GM18909 (cell line): Measurements from ENCODE around the gene LEMD1.

Source experiments
- ATAC-seq: cut with Tn5 transposase; IDR thresholded peaks from one replicate; pipeline ENCODE4 v1.9.1; 2021; ENCODE audit warnings: mild to moderate bottlenecking; ENCODE audit not compliant: unreplicated experiment, poor library complexity

The LEMD1 gene

DNA sequence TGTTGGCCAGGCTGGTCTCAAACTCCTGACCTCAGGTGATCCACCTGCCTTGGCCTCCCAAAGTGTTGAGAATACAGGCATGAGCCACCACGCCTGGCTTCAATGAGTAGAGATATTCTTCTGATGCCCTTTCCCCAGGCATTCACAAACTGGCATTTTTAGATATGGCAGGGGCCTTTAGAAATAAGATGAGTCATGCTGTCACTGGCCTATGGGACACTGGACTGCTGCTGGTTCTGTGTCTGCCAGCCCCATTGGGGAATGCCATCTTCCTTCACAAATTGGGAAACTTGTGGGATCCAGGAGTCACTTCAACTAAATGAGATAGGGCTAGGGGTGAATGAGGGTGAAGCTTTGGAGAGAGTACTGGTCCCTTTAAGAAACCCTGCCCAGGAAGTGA, 81.2 kb downstream of the LEMD1 start:
- no peak for ATAC-seq

DNA sequence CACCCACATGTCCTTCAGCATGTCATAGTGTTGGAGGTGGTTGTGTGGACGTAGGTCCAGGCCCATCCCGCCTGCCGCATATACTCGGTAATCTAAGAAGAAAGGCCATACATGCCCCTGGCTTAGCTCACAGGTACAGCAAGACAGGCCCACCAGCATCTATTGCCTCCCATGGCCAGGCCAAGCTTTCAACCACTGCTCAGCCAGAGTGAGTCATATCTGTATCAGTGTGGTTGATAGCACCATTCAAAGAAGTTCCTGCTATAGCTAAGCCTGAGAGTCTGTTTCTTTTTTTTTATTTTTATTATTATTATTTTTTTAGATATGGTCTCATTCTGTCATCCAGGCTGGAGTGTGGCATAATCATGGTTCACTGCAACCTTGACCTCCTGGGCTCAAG, 82.1 kb downstream of the LEMD1 start:
- ATAC-seq = no peak

DNA sequence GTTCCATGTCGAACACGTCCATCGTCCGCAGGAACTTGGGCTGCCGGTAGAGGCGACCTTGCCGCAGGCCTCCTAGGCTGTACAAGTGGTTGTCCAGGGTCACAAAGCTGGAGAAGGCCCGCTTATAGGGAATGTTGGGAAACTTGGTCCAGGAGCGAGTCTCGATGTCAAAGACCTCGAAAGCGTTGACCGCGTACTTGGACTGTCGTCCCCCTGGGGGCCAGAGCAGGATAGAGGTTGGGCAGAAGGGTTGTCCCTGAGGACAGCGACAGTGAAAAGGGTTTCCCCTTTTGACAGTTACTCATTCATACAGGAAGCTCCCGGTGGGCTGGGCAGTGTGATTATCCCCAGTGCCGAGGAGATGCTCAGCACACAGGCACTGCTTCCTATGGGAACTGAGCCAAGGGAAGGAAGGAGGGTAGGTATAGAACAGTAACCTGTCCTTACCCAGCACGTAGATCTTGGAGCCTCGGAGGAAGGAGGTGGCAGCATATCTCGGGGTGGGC, 82.6 kb downstream of the LEMD1 start:
- no peak for ATAC-seq

DNA sequence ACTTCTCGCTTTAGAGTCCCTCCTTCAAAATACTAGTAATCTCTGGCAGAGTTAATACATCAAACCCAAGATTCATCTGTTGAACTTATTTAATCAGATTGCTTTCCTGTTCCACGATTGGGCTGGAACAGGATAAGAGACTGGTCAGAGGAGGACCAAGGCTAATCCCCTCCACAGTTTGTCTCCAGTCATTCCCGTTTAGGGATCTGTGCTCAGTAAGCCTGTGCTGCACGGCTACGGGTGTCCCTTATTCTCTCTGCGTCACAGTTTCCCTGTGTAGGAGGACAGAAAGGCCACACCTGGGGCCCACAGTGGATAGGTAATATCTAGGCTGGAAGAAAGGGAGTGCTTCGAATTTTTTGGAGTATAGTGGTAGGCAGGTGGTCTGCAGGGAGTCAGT, 83.8 kb downstream of the LEMD1 start:
- ATAC-seq = no peak

DNA sequence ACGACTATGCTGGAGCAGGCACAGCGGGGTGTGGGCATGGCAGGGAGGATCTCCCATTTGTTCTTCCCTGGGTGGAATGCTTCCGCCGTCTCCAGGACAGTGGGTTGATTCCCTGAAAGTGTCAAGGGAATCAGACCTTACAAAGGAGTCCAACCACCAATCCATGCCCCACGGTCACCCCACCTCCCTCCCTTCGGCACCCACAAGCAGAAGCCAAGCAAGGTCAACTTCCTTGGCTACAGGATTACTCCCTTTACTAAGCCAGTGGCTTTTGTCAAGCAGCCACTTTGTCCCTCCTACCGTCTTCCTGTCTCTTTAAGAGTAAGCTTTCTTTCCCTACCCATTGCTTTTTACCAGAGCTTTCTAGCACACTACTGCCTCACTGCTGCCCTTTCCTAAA, 84.4 kb downstream of the LEMD1 start:
- no peak for ATAC-seq

DNA sequence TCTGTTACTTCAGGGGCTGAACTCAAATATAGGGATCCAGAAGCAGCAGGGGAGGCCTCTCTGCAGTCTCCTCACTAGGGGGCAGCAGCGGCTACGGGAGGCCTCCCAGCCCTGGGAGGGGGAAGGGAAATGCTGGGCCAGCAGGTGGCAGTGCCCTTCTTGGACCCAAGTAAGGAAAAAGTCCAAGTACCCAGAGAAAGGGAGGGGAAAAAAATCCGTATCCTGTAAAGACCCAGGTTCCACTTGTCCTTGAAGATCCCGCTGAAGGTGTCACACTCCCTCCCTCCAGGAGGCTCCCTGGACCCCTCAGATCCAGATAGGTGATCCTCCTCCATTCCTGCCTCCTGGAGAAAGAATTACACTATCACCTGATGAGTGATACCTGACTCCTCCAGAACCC, 86.2 kb downstream of the LEMD1 start:
- no peak for ATAC-seq

DNA sequence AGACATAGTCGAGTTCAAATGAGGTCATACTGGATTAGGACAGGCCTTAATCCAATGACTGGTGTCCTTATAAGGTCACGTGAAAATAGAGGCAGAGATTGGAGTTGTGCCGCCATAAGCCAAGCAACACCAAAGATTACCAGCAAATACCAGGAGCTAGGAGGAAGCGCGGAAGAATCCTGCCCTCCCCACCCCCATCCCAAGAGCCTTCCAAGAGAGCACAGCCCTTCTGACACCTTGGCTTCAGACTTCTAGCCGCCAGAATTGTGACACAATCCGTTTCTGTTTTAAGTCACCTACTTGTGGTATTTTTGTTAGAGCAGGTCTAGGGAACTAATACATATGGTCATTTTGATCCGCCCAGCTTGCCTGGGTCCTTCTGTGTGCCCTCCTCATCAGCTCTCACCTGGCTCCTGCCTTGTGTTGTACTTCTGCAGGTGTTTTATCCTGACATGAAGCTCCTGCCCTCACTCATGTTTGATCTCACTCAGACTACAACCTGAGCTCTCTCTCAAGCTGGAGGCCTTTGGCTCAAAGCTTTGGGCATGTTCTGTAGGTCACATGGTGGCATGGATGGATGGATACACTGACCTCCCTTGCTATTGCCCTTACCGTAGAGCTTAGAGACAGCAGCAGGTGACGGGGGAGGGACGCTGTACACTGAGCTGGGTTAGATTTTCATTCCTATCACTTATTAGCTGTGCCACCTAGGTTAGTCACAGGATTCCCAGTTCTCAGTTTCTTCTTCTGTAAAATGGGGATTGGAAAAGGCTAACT, 89.7 kb downstream of the LEMD1 start:
- ATAC-seq = no peak
